ENCODE data around the gene TMEM208.

DNA sequence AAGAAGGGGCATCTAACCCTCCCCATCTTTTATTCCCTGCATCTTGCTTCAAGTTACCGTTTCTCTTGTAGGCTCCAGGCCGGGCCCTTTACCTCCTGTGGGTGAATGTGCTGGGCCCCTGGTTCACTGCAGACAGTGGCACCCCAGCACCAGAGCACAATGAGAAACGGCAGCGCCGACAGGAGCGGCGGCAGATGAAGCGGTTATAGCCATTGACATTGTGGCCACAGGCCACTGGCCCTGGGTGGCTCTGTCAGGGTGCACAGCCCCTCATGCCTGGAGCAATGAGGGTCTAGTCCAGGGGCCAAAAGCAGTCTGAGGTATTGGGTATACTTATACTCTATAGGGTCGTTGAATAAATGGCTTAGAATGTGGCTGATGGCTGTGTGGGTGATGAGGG, 2.0 kb downstream of the TMEM208 start:
- TF ChIP-seq, protein P1, sequence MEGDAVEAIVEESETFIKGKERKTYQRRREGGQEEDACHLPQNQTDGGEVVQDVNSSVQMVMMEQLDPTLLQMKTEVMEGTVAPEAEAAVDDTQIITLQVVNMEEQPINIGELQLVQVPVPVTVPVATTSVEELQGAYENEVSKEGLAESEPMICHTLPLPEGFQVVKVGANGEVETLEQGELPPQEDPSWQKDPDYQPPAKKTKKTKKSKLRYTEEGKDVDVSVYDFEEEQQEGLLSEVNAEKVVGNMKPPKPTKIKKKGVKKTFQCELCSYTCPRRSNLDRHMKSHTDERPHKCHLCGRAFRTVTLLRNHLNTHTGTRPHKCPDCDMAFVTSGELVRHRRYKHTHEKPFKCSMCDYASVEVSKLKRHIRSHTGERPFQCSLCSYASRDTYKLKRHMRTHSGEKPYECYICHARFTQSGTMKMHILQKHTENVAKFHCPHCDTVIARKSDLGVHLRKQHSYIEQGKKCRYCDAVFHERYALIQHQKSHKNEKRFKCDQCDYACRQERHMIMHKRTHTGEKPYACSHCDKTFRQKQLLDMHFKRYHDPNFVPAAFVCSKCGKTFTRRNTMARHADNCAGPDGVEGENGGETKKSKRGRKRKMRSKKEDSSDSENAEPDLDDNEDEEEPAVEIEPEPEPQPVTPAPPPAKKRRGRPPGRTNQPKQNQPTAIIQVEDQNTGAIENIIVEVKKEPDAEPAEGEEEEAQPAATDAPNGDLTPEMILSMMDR (IDR thresholded peaks at IDR 0.05), result no peak
- no peak for TF ChIP-seq POLR2A (IDR thresholded peaks at IDR 0.05)

Data from adrenal gland (tissue), 5 donors.